Smooth muscle cell of the brain vasculature (primary cell): ENCODE measurements around the gene HOXC12.

ENCODE experiments used
- DNase-seq: peaks from one replicate; pipeline ENCODE4 v3.0.0-alpha.2; 2012; ENCODE audit warnings: low read depth, low spot score

The HOXC12 gene

GRCh38 chr12:53972152-53972702 is 17.5 kb downstream of the HOXC12 start:
- DNase-seq = no peak

GRCh38 chr12:53972722-53973235 is 18.1 kb downstream of the HOXC12 start, which contains the start of gene HOXC11:
Gene HOXC11 (plus strand): TSS chr12:53973126. CDS start chr12:53973242, 116 bp downstream.
- no peak for DNase-seq

- no peak for DNase-seq
Measured at GRCh38 chr12:53973236-53974042, 18.7 kb downstream of the HOXC12 start.

- no peak for DNase-seq
Measured at GRCh38 chr12:53974084-53975063, 19.7 kb downstream of the HOXC12 start, which contains the start of gene HOTAIR. Gene HOTAIR (minus strand): TSS chr12:53974954.

GRCh38 chr12:53975064-53975471 is 20.4 kb downstream of the HOXC12 start:
- no peak for DNase-seq

- DNase-seq = no peak
Measured at GRCh38 chr12:53975479-53976152, 20.9 kb downstream of the HOXC12 start.

- no peak for DNase-seq
Measured at GRCh38 chr12:53976172-53976822, 21.6 kb downstream of the HOXC12 start.

GRCh38 chr12:53976823-53977595 is 22.3 kb downstream of the HOXC12 start:
- no peak for DNase-seq

GRCh38 chr12:53977596-53978445 is 23.1 kb downstream of the HOXC12 start:
- DNase-seq = no peak

- DNase-seq = no peak
Measured at GRCh38 chr12:53978477-53979356, 24.0 kb downstream of the HOXC12 start.

GRCh38 chr12:53980104-53980801 is 25.6 kb downstream of the HOXC12 start:
- DNase-seq = no peak

GRCh38 chr12:53980802-53981496 is 26.2 kb downstream of the HOXC12 start:
- no peak for DNase-seq

GRCh38 chr12:53981634-53982565 is 27.2 kb downstream of the HOXC12 start:
- DNase-seq = no peak

GRCh38 chr12:53982648-53983567 is 28.2 kb downstream of the HOXC12 start:
- no peak for DNase-seq
